ENCODE data around the gene APH1A.
"Not testable (repeated sequence)": the region's sequence is repeated elsewhere in the genome, so short reads cannot be mapped to it uniquely, and the experiment has no call there.

APH1A gene

DNA sequence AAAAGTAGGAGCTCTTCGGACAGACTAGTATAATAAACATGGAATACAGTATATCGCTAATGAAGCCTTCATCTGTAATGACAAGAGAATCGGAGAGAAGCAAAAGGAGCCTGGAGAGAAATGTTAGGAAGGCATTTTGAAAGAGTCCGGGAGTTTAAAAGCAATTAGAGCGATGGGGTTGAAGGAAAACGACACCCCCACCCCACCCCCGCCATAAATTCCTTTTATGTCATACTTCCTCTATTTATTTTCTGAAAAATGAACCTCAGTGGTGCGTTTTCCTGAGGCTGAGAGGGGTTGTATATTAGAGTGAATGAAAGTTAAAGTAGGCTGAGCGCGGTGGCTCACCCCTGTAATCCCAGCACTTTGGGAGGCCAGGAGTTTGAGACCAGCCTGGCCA is 635 bp upstream of the APH1A start:
- in situ Hi-C loops (cut with HindIII; ENCODE audit: low sequenced_read_pairs) = no loop called here

GRCh38 chr1:150268340-150268704 is 494 bp downstream of the APH1A start:
- in situ Hi-C loops (cut with HindIII; ENCODE audit: low sequenced_read_pairs) = no loop called here

- in situ Hi-C loops (cut with HindIII; ENCODE audit: low sequenced_read_pairs) = no loop called here
These were observed 920 bp downstream of the APH1A start for GRCh38 chr1:150267896-150268295.

GRCh38 chr1:150263549-150263948 is 5.3 kb downstream of the APH1A start:
- in situ Hi-C loops (cut with HindIII; ENCODE audit: low sequenced_read_pairs) = no loop called here

DNA sequence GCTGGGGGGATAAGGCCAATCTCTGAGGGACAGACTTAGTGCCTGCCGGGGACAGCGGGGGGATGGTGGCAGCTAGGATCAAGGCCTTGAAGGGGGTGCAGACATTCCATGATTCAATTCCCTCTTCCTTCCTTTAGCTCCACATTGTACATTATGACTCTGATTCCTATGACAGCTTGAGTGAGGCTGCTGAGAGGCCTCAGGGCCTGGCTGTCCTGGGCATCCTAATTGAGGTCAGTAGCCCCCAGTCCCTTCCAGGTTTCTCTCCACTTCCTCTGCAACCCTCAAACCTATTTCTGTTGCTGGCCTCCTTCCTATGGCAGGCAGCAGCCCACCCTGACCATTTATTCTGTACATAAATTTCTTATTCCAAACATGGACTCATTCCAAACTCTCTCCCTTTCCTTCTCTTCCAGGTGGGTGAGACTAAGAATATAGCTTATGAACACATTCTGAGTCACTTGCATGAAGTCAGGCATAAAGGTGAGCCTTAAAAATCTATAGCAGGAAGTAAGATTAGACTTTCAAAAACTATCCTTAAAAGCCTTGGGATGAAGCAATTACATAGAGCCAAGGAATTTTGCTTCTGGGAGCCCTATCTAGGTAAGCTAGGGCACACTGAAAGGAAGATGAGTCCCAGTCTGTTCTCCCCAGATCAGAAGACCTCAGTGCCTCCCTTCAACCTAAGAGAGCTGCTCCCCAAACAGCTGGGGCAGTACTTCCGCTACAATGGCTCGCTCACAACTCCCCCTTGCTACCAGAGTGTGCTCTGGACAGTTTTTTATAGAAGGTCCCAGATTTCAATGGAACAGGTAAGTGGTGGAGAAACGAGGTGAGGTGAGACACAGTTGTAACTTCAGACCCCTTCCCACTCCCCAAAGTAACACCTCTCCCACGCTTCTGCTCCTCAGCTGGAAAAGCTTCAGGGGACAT is 6.2 kb downstream of the APH1A start:
- in situ Hi-C loops (cut with HindIII; ENCODE audit: low sequenced_read_pairs) = no loop called here

GRCh38 chr1:150261367-150261766 is 7.4 kb downstream of the APH1A start:
- in situ Hi-C loops (cut with HindIII; ENCODE audit: low sequenced_read_pairs) = no loop called here

DNA sequence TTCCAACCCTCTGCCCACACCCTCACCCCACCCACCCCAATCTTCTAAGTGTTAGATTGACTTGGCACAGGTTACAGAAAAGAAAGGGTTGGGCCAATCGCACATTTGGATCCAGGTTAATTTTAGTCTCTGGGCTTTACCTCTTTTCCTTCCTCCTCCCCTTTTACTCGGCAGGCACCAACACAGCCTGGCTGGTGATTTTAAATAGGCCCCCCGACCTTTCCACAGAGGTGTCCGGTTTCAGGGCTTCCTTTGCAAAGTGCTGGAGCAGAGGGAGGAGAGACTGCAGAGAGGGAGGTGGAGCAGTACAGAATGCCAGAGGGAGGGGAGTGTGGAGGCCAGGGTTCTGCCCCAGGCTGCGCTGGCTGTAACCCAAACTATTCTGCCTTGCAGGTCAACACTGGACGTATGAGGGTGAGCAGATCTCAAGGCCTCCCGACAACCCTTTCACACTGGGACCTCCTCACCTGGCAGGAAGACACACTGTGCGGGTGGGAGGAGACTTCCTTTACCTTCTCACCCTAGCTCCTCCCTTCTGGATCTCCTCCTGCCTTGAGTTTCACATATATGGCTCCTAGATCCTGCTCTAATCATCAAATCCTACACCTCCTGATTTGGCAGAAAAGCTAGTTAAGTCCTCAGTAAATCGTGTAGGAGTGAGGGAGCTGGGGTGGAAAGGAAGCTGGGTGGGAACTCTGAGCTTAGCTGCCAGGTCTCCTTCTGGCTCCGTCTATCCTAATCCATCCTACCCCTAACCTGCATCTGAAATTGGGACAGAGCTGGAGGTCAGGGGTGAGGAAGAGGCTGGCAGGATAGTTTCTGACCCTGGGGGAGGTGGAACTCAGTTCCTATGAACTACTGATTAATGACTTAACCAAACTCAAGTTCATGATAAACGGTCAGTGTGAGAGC is 8.8 kb downstream of the APH1A start:
- in situ Hi-C loops (cut with HindIII; ENCODE audit: low sequenced_read_pairs) = no loop called here

DNA sequence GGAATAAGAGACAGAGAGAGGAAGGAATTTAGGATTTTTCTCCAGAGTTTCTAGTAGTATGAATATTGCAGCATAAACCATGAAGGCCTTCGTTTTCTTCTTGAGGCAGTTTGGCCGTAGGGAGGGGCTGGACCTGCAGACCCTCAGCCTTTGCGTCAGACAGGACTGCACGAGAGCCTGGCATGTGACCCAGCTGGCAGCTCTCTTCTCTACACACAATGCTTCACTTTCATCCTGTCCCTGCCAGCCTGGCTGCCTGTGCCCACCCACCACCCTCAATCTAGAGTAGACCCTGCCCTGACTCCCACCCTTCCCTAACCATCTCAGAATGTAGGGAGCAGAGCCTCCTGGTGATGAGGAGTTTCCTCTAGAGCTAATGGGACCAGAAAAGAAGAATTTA is 9.6 kb downstream of the APH1A start:
- in situ Hi-C loops (cut with HindIII; ENCODE audit: low sequenced_read_pairs) = no loop called here

DNA sequence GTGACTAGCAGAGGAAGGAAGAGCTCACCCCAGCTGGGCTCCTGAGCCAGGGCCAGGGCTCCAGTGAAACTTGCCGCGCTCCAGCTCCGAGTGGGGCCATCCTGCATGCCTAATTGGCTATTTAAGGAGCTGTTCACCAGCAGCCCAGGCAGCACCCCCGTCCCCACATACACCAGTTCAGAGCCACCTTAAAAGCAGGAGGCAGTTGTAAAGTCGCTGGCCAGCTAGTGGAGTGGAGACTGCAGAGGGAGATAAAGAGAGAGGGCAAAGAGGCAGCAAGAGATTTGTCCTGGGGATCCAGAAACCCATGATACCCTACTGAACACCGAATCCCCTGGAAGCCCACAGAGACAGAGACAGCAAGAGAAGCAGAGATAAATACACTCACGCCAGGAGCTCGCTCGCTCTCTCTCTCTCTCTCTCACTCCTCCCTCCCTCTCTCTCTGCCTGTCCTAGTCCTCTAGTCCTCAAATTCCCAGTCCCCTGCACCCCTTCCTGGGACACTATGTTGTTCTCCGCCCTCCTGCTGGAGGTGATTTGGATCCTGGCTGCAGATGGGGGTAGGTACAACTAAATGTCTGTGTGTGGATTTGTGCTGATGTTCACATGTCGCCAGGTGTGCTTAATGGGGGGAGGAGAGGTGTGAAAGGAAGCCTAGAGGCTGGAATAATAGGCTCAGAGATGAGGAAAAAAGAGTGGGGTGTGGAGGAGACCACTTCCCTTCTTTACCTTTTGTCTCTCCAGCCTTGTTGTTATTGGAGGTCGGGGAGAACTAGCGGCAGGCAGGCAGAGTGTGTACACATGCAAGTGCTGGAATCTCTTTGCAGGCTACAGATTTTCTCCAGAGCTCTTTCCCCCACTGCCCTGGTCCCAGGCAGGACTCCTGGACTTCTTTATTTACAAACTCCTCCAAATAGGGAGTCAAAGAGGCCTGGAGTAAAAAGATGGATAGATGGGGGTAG is 10.9 kb downstream of the APH1A start, which contains the start of gene CA14:
CA14 (plus strand) TSS at position 151 of the 962 bp plus-strand sequence; CDS start at position 506, 355 bp downstream.
- in situ Hi-C loops (cut with HindIII; ENCODE audit: low sequenced_read_pairs) = no loop called here

DNA sequence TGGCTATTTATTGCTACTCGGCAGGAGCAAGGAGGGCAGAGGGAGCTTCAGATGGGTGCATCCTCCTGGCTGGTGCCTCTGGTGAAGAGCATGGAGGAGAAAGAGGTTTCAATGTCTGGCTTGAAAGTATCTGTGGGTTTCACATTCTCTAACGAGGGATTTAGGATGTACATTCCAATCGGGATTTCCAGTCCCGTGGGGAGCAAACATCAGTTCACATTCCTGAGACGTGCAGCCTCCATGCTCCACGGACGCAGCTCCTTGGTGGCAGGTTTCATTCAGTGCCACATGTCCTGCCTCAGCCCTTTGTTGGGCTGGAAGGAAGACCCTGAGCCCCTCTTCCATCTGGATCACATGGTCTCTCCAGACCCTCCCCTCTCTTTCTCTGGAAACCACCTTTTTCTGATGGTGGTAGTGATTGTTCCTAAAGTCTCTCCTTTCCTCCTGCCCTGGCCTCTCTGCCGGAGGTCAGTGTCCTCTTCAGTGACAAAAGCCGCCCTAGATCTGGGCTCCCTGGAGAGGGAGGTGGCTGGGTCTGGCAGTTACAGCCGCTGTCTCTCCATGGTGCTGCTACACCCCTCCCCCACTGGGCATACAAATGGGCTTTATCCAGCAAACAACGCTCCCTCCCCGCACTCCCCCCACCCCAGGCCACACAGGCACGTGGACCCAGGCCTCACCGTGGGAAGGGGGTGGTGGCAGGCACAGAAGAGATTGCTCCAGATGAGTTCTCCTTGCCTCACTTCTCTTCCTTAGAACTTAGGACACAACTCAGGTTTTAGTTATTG is 12.1 kb downstream of the APH1A start:
- in situ Hi-C loops (cut with HindIII; ENCODE audit: low sequenced_read_pairs) = no loop called here

GRCh38 chr1:150256198-150256553 is 12.6 kb downstream of the APH1A start:
- in situ Hi-C loops (cut with HindIII; ENCODE audit: low sequenced_read_pairs) = no loop called here

DNA sequence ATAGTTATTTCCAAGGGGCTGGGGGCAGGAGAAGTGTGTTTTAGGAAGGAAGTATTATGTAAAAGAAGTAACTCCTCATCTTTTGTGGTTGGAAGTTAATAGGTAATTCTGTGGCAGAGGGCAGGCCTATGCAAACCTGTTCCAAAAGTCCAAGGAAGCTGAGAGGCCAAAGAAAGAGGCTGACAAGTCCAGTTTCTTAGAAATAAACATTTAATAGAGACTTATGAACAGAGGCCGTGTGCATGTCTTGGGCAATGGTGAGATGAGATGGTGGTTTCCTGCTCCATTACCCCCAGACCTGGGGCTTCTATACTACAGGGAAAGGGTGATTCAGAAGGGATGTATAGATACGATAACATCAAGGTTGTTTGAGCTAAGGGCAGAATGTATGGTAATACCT is 18.9 kb downstream of the APH1A start:
- in situ Hi-C loops (cut with HindIII; ENCODE audit: low sequenced_read_pairs) = no loop called here

- in situ Hi-C loops (cut with HindIII; ENCODE audit: low sequenced_read_pairs) = no loop called here
These were observed 25.8 kb downstream of the APH1A start for GRCh38 chr1:150243003-150243402.

GRCh38 chr1:150237746-150238145 is 31.1 kb downstream of the APH1A start:
- in situ Hi-C loops (cut with HindIII; ENCODE audit: low sequenced_read_pairs) = no loop called here

DNA sequence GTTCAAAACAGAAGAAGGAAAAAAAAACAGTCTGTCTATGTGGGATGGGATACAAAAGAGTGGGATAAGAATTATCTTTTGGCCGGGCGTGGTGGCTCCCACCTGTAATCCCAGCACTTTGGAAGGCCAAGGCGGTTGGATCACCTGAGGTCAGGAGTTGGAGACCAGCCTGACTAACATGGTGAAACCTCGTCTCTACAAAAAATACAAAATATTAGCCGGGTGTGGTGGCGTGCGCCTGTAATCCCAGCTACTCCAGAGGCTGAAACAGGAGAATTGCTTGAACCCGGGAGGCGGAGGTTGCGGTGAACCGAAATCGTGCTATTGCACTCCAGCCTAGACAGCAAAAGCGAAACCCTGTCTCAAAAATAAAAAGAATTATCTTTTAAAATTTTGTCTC is 31.6 kb downstream of the APH1A start:
- in situ Hi-C loops (cut with HindIII; ENCODE audit: low sequenced_read_pairs) = not testable (repeated sequence)

DNA sequence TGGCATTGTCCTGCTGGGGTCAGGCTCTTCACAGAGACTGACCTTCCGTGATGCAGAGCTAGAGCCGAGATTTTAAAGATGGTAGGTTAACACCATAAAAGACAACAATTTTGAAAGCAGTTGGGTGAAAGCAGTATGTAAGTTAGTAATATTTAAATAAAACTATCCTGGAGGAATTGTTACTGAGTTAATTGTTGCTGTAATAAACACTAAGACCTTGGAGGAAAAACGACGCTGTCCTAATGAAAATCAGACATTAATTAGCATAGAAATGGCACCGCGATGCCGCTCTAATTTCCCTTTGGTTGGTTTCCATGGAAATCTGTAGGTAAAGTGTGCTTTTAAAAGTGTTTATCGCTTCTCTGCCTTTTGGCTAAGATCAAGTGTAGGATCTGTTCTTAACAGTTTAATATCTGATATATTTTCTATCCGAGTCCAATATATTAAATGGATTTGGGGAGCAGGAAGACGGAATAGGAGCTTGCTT is 32.2 kb downstream of the APH1A start:
- in situ Hi-C loops (cut with HindIII; ENCODE audit: low sequenced_read_pairs) = no loop called here

- in situ Hi-C loops (cut with HindIII; ENCODE audit: low sequenced_read_pairs) = no loop called here
These were observed 32.8 kb downstream of the APH1A start, which contains the start of gene ANP32E for GRCh38 chr1:150235852-150236613. Gene ANP32E (minus strand): TSS chr1:150236112. CDS start chr1:150235786, 326 bp downstream.

- in situ Hi-C loops (cut with HindIII; ENCODE audit: low sequenced_read_pairs) = no loop called here
These were observed 33.4 kb downstream of the APH1A start for GRCh38 chr1:150235294-150235851.

All from DLD1 (cell line).